ENCODE data around the gene BAZ1A. TPM values are rescaled to one million over a fixed set of nuclear protein-coding genes. Genes with fewer than 3 reads are reported as not detected.

BAZ1A gene
- total and polyA plus RNA-seq, 2 of the 8 experiments (the other 6 are each of a cell fraction or from before 2014, with no cell fraction given), result 8.0 to 23.1 TPM

DNA sequence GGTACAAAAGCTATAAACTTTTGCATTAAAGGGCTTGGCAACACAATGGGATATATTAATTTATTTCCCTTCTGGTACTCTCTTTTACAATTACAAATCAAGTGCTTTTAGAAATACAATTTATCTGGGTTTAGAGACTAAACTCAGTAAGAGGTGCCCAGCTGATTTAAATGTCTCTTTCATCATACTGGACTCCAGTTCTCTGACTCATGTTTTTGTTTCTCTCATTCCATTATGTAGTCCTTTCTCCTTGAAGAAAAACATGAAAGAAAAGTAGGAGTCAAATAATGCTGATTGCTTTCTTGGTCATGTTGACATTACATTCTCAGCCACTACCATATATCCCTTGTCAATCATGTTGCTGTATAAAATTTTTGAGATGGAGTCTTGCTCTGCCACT, 124.5 kb downstream of the BAZ1A start (continued):
- TF ChIP-seq, protein P1, sequence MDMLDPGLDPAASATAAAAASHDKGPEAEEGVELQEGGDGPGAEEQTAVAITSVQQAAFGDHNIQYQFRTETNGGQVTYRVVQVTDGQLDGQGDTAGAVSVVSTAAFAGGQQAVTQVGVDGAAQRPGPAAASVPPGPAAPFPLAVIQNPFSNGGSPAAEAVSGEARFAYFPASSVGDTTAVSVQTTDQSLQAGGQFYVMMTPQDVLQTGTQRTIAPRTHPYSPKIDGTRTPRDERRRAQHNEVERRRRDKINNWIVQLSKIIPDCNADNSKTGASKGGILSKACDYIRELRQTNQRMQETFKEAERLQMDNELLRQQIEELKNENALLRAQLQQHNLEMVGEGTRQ (IDR thresholded peaks at IDR 0.05; ENCODE audit: low read length), result no peak
- TF ChIP-seq NANOG (IDR thresholded peaks at IDR 0.05; ENCODE audit: insufficient read depth, low read depth, low read length, poor library complexity, severe bottlenecking) (no peak), SP2 (IDR thresholded peaks at IDR 0.05; ENCODE audit: low read length) (no peak), TBP (IDR thresholded peaks at IDR 0.05; ENCODE audit: low read depth, low read length) (no peak), TCF12 (IDR thresholded peaks at IDR 0.05; ENCODE audit: low read depth, low read length) (no peak), POLR2AphosphoS5 (IDR thresholded peaks at IDR 0.05; ENCODE audit: low read depth, low read length) (no peak), SAP30 (IDR thresholded peaks at IDR 0.05; ENCODE audit: insufficient read depth, insufficient replicate concordance, low read length) (no peak), JUN (IDR thresholded peaks at IDR 0.05; ENCODE audit: low read depth, low read length) (no peak), ASH2L (IDR thresholded peaks at IDR 0.05; ENCODE audit: low read length) (no peak), RBBP5 (IDR thresholded peaks at IDR 0.05; ENCODE audit: borderline replicate concordance, low read depth, low read length) (no peak), ZNF274 (IDR thresholded peaks at IDR 0.05; ENCODE audit: borderline replicate concordance, extremely low read depth, low read length) (no peak)
- TF ChIP-seq, protein P2, sequence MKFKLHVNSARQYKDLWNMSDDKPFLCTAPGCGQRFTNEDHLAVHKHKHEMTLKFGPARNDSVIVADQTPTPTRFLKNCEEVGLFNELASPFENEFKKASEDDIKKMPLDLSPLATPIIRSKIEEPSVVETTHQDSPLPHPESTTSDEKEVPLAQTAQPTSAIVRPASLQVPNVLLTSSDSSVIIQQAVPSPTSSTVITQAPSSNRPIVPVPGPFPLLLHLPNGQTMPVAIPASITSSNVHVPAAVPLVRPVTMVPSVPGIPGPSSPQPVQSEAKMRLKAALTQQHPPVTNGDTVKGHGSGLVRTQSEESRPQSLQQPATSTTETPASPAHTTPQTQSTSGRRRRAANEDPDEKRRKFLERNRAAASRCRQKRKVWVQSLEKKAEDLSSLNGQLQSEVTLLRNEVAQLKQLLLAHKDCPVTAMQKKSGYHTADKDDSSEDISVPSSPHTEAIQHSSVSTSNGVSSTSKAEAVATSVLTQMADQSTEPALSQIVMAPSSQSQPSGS (IDR thresholded peaks at IDR 0.05; ENCODE audit: low read length), result no peak
